ENCODE results near the gene SNED1. TPM values are rescaled to one million over a fixed set of nuclear protein-coding genes. Genes with fewer than 3 reads are reported as not detected.

Gene SNED1
- total RNA-seq, 1 experiment from 2014 or later = 22.0 TPM

GRCh38 chr2:240966906-240967680, 31.3 kb upstream of the SNED1 start:
- no peaks in the 10 kb centered on the region for H3K36me3 Mint-ChIP-seq (ENCODE audit: insufficient read depth, unreplicated experiment)
- TF ChIP-seq CTCF (IDR thresholded peaks at IDR 0.05; ENCODE audit: unreplicated experiment) = no peak
- intact Hi-C loops (cut with micrococcal nuclease) = no loop called here
- CTCF ChIA-PET = no interaction called here
- H3K27me3 Mint-ChIP-seq (ENCODE audit: insufficient read depth, unreplicated experiment) = no peaks in the 10 kb centered on the region
- H3K4me3 Mint-ChIP-seq (ENCODE audit: unreplicated experiment) = no peak overlapping the region
- POLR2A ChIA-PET = no interaction called here
- H3K9me3 Mint-ChIP-seq (ENCODE audit: unreplicated experiment) = peaks cover 8% of the 10 kb centered on the region
- no peak for DNase-seq (ENCODE audit: unreplicated experiment)
- BruUV-seq (replicated peaks) = no TSS peak
- H3K27ac Mint-ChIP-seq (ENCODE audit: low read depth, unreplicated experiment) = no peak overlapping the region
- peaks cover 8% of the 10 kb centered on the region for H3K4me1 Mint-ChIP-seq (ENCODE audit: insufficient read depth, unreplicated experiment)

- CTCF ChIA-PET = no interaction called here
- DNase-seq (ENCODE audit: unreplicated experiment) = no peak
- Mint-ChIP-seq H3K27me3 (ENCODE audit: insufficient read depth, unreplicated experiment) (no peaks in the 10 kb centered on the region), H3K4me1 (ENCODE audit: insufficient read depth, unreplicated experiment) (peaks cover 15% of the 10 kb centered on the region), H3K9me3 (ENCODE audit: unreplicated experiment) (peaks cover 8% of the 10 kb centered on the region), H3K4me3 (ENCODE audit: unreplicated experiment) (no peak overlapping the region), H3K27ac (ENCODE audit: low read depth, unreplicated experiment) (no peak overlapping the region), H3K36me3 (ENCODE audit: insufficient read depth, unreplicated experiment) (no peaks in the 10 kb centered on the region)
- TF ChIP-seq CTCF (IDR thresholded peaks at IDR 0.05; ENCODE audit: unreplicated experiment) = no peak
- POLR2A ChIA-PET = no interaction called here
- intact Hi-C loops (cut with micrococcal nuclease) = no loop called here
- BruUV-seq (replicated peaks) = no TSS peak
Observed at GRCh38 chr2:240967681-240968621, 30.5 kb upstream of the SNED1 start.

GRCh38 chr2:240968731-240969624, 29.4 kb upstream of the SNED1 start:
- no peaks in the 10 kb centered on the region for H3K36me3 Mint-ChIP-seq (ENCODE audit: insufficient read depth, unreplicated experiment)
- intact Hi-C loops (cut with micrococcal nuclease) = no loop called here
- H3K27ac Mint-ChIP-seq (ENCODE audit: low read depth, unreplicated experiment) = no peak overlapping the region
- no peak for TF ChIP-seq CTCF (IDR thresholded peaks at IDR 0.05; ENCODE audit: unreplicated experiment)
- no peak overlapping the region for H3K4me3 Mint-ChIP-seq (ENCODE audit: unreplicated experiment)
- H3K27me3 Mint-ChIP-seq (ENCODE audit: insufficient read depth, unreplicated experiment) = no peaks in the 10 kb centered on the region
- ChIA-PET CTCF (no interaction called here), POLR2A (no interaction called here)
- peaks cover 8% of the 10 kb centered on the region for H3K9me3 Mint-ChIP-seq (ENCODE audit: unreplicated experiment)
- DNase-seq (ENCODE audit: unreplicated experiment) = no peak
- BruUV-seq (replicated peaks) = no TSS peak
- H3K4me1 Mint-ChIP-seq (ENCODE audit: insufficient read depth, unreplicated experiment) = peaks cover 19% of the 10 kb centered on the region

Data from MCF 10A (cell line).